ENCODE measurements around the gene AIDA.
A peak's percentile ranks its signal among the peaks of the same experiment; 100 is the strongest.

The AIDA gene

DNA sequence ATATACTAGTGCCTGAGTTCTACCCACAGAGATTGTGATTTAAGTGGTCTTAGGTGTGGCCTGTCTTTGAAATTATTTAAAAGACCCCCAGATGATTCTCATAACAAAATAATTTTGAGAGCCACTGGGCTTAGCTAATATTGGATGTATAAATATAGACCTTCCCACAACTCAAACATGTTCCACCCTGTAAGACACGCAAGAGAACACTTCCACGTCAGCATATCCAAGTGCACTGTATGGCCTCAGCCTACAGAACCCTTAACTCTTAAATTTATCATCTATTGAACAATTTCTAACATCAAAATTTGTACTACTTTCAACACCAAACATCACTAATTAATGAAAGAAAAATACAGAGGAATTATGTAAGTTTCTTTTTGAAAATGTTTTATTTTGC is 27.2 kb upstream of the AIDA start:
- H3K27me3 ChIP-seq (ENCODE audit: insufficient read depth, low read length): no peaks in the 10 kb centered on the region
- H3K36me3 ChIP-seq (ENCODE audit: insufficient read depth, low read length): peaks cover 10% of the 10 kb centered on the region
- no peak overlapping the region for H3K9ac ChIP-seq (ENCODE audit: low read depth, low read length)
- no peak overlapping the region for H3K4me3 ChIP-seq (ENCODE audit: low read length)
- 96% methylated on average over 2 of the region's 2 CpGs for WGBS
- H3K9me3 ChIP-seq (ENCODE audit: insufficient read depth, low read depth, low read length): no peaks in the 10 kb centered on the region
- H3K4me1 ChIP-seq (ENCODE audit: insufficient read depth, low read length): peaks cover 24% of the 10 kb centered on the region
- H3K27ac ChIP-seq (ENCODE audit: low read depth, low read length): no peak overlapping the region

DNA sequence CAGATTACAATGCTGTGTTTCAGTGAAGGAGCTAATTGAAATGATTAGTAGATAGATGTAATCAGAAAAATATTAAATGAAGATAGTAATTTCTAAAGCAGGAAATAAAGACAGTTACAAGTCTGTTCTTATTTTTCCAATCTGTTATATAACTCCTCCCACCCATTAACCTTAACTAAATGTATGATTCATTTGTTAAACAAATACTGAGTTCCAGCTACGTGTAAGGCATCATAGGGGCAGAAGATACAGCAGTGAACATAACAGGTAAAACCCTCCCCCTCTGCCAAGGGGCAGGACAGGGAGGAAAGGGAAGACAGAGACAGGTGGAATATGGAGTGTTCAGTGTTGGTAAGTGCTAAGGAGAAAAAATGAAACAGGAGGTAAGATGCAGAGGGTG is 24.7 kb upstream of the AIDA start, which contains the start of gene FAM177B:
TSS of gene FAM177B (plus strand) at position 231 of the 400 bp plus-strand sequence. CDS start 9,344 bp downstream, outside the sequence.
- Histone ChIP-seq H3K27ac (ENCODE audit: low read depth, low read length) (peak within 1 kb of the TSS; percentile 63), H3K9ac (ENCODE audit: low read depth, low read length) (no peak within 1 kb of the TSS), H3K4me3 (ENCODE audit: low read length) (0 out of 2 replicates have a peak within 1 kb of the TSS, but pooled peaks have one; percentile 3)

DNA sequence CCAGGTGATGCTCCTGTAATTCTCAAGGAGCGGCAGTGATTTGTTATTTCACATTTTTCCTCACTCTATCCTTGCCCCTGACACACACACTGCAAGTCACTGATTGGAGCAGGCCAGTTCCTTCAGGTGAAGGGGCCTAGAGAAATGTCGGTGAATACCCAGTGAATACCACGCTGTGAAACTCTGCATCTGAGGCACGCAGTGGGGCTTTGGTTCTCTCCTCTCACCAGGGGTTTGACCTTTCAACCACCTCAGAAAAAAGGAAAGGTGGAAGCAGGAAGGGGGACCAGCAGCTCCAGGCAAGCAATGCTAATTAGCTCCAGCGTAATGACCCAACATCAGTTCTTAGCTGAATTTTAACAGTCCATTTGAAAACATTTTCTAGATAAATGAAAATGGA is 24.2 kb upstream of the AIDA start:
- 9% methylated on average over 4 of the region's 5 CpGs for WGBS
- Histone ChIP-seq H3K36me3 (ENCODE audit: insufficient read depth, low read length) (peaks cover 36% of the 10 kb centered on the region), H3K9ac (ENCODE audit: low read depth, low read length) (no peak overlapping the region), H3K4me3 (ENCODE audit: low read length) (0 out of 2 replicates have a peak overlapping the region, but pooled peaks have one; percentile 3), H3K4me1 (ENCODE audit: insufficient read depth, low read length) (peaks cover 24% of the 10 kb centered on the region), H3K27me3 (ENCODE audit: insufficient read depth, low read length) (no peaks in the 10 kb centered on the region), H3K9me3 (ENCODE audit: insufficient read depth, low read depth, low read length) (no peaks in the 10 kb centered on the region), H3K27ac (ENCODE audit: low read depth, low read length) (peak overlapping the region; percentile 63)

More for the DNA sequence above, 24.7 kb upstream of the AIDA start, which contains the start of gene FAM177B:
- peaks cover 31% of the 10 kb centered on the region for H3K36me3 ChIP-seq (ENCODE audit: insufficient read depth, low read length)
- H3K27me3 ChIP-seq (ENCODE audit: insufficient read depth, low read length): no peaks in the 10 kb centered on the region
- no peaks in the 10 kb centered on the region for H3K9me3 ChIP-seq (ENCODE audit: insufficient read depth, low read depth, low read length)
- H3K4me1 ChIP-seq (ENCODE audit: insufficient read depth, low read length): peaks cover 24% of the 10 kb centered on the region
- 50% methylated on average over 1 of the region's 1 CpG for WGBS

DNA sequence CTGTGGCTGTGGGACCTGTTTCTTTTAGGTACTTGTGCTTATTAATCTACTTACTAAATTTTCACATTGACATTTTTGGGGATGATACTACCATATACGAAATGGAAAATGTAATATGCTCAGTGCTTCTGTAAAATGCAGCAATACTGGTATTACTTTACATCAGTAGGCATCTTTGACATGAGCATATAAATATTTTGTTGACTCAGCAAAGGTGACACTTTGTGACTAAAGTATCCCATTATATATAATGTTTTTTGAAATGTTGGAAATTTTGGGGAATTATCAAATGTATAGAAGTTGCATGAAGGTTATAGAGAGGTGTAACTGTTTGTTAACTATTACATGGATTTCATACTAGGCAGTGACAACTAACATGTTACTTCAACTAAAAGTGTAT is 22.4 kb upstream of the AIDA start:
- no peaks in the 10 kb centered on the region for H3K9me3 ChIP-seq (ENCODE audit: insufficient read depth, low read depth, low read length)
- H3K27me3 ChIP-seq (ENCODE audit: insufficient read depth, low read length): no peaks in the 10 kb centered on the region
- H3K9ac ChIP-seq (ENCODE audit: low read depth, low read length): no peak overlapping the region
- WGBS: no CpG with 5 or more reads among the region's 1 CpG
- no peak overlapping the region for H3K4me3 ChIP-seq (ENCODE audit: low read length)
- H3K27ac ChIP-seq (ENCODE audit: low read depth, low read length): no peak overlapping the region
- H3K4me1 ChIP-seq (ENCODE audit: insufficient read depth, low read length): peaks cover 24% of the 10 kb centered on the region
- peaks cover 53% of the 10 kb centered on the region for H3K36me3 ChIP-seq (ENCODE audit: insufficient read depth, low read length)

DNA sequence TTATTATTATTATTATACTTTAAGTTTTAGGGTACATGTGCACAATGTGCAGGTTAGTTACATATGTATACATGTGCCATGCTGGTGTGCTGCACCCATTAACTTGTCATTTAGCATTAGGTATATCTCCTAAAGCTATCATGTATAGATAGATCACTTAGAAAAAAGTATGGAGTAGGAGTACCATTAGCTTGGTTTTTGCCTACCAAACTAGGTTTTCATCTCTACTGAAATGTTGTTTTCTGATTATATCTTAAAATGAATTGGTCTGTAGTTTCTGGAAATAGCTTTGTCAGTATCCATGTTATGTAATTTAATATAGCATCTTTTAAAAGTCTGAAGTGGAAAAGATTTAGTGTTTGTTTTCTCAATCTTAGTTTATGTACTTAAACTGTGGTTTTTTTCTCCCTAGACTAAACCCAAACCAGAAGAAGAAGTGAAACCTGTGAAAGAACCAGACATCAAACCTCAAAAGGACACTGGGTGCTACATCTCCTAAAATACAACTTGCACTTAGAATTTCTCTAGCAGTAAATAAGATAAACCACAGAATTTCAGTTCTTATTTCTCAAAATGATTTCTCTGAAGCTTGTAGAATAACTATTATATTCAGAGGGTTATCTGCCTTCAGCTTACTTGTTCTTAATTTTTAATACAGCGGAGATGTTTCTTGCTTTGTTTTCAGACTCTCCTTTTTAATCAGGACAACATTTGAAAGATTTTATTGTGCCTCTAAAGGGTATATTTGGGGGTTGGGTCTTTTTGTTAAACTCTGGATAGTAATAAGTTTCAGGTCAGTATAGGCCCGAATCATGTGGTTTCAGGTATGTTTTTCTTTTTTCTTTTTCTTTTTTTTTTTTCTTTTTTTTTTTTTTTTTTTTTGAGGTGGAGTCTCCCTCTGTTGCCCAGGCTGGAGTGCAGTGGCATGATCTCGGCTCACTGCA is 20.2 kb upstream of the AIDA start:
- 93% methylated on average over 3 of the region's 3 CpGs for WGBS
- H3K27me3 ChIP-seq (ENCODE audit: insufficient read depth, low read length): no peaks in the 10 kb centered on the region
- H3K27ac ChIP-seq (ENCODE audit: low read depth, low read length): no peak overlapping the region
- no peaks in the 10 kb centered on the region for H3K9me3 ChIP-seq (ENCODE audit: insufficient read depth, low read depth, low read length)
- H3K4me3 ChIP-seq (ENCODE audit: low read length): no peak overlapping the region
- peaks cover 76% of the 10 kb centered on the region for H3K36me3 ChIP-seq (ENCODE audit: insufficient read depth, low read length)
- no peak overlapping the region for H3K9ac ChIP-seq (ENCODE audit: low read depth, low read length)
- peaks cover 21% of the 10 kb centered on the region for H3K4me1 ChIP-seq (ENCODE audit: insufficient read depth, low read length)

DNA sequence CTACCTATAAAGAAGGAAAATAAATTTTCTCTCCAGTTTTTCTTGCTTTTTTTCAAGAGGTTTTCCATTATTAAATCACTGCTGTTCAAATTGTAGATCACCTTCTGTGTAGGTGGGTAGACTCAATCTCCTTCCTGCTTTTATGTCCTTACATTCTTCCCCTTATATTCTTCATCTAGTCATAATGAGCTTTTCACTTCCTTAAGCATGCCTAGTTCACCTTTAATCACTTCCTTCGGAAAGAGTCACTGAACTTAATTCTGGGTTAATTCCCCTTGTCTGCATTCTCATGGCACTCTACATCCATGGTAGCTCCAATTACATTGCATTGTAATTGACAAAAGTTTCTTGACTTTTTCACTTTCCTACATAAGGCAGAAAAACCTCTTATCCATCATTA is 18.6 kb upstream of the AIDA start:
- peaks cover 92% of the 10 kb centered on the region for H3K36me3 ChIP-seq (ENCODE audit: insufficient read depth, low read length)
- 94% methylated on average over 1 of the region's 1 CpG for WGBS
- H3K9ac ChIP-seq (ENCODE audit: low read depth, low read length): no peak overlapping the region
- H3K27me3 ChIP-seq (ENCODE audit: insufficient read depth, low read length): no peaks in the 10 kb centered on the region
- H3K4me3 ChIP-seq (ENCODE audit: low read length): no peak overlapping the region
- H3K9me3 ChIP-seq (ENCODE audit: insufficient read depth, low read depth, low read length): no peaks in the 10 kb centered on the region
- no peak overlapping the region for H3K27ac ChIP-seq (ENCODE audit: low read depth, low read length)
- peaks cover 6% of the 10 kb centered on the region for H3K4me1 ChIP-seq (ENCODE audit: insufficient read depth, low read length)

DNA sequence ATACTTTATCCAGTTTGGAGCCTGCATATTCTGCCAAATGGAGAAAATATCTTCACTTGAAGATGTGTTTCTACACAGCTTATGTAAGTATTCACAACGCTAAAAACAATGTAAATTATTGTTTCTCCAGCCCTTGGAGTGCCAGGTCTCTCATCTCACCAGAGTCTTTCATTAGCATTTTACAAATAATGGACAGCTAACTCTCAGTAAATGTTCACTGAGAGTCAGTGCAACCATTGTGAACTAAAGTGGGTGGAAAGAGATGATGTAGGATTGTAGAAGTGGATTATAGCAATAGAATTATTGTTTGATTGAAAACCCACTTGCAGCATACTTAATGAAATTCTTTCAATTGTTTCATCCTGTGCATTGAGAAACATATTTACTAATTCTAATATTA is 16.5 kb upstream of the AIDA start:
- Histone ChIP-seq H3K36me3 (ENCODE audit: insufficient read depth, low read length) (peaks cover 93% of the 10 kb centered on the region), H3K4me1 (ENCODE audit: insufficient read depth, low read length) (no peaks in the 10 kb centered on the region), H3K4me3 (ENCODE audit: low read length) (no peak overlapping the region), H3K9ac (ENCODE audit: low read depth, low read length) (no peak overlapping the region), H3K27me3 (ENCODE audit: insufficient read depth, low read length) (no peaks in the 10 kb centered on the region), H3K9me3 (ENCODE audit: insufficient read depth, low read depth, low read length) (no peaks in the 10 kb centered on the region), H3K27ac (ENCODE audit: low read depth, low read length) (no peak overlapping the region)
- 95% methylated on average over 1 of the region's 1 CpG for WGBS

DNA sequence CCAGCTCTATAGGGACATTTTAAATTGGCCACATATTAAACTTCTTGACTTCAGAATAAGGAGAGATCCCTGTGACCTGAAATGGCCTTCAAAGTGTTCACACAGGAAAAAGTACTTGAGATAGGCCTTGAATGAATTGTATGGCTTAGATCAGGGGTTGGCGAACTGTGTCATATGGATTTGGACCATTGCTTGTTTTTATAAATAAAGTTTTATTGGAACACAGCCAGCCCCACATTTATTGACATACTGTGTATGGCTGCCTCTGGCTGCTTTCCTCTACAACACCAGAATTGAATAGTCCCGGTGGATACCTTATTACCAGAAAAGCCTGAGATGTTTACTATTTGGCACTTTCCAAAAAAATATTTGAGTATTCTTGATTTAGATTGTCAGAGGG is 4.1 kb upstream of the AIDA start:
- Histone ChIP-seq H3K27ac (ENCODE audit: low read depth, low read length) (no peak overlapping the region), H3K27me3 (ENCODE audit: insufficient read depth, low read length) (no peaks in the 10 kb centered on the region), H3K4me3 (ENCODE audit: low read length) (no peak overlapping the region), H3K9ac (ENCODE audit: low read depth, low read length) (no peak overlapping the region), H3K36me3 (ENCODE audit: insufficient read depth, low read length) (peaks cover 46% of the 10 kb centered on the region), H3K9me3 (ENCODE audit: insufficient read depth, low read depth, low read length) (no peaks in the 10 kb centered on the region), H3K4me1 (ENCODE audit: insufficient read depth, low read length) (no peaks in the 10 kb centered on the region)
- 97% methylated on average over 2 of the region's 2 CpGs for whole genome bisulfite sequencing

DNA sequence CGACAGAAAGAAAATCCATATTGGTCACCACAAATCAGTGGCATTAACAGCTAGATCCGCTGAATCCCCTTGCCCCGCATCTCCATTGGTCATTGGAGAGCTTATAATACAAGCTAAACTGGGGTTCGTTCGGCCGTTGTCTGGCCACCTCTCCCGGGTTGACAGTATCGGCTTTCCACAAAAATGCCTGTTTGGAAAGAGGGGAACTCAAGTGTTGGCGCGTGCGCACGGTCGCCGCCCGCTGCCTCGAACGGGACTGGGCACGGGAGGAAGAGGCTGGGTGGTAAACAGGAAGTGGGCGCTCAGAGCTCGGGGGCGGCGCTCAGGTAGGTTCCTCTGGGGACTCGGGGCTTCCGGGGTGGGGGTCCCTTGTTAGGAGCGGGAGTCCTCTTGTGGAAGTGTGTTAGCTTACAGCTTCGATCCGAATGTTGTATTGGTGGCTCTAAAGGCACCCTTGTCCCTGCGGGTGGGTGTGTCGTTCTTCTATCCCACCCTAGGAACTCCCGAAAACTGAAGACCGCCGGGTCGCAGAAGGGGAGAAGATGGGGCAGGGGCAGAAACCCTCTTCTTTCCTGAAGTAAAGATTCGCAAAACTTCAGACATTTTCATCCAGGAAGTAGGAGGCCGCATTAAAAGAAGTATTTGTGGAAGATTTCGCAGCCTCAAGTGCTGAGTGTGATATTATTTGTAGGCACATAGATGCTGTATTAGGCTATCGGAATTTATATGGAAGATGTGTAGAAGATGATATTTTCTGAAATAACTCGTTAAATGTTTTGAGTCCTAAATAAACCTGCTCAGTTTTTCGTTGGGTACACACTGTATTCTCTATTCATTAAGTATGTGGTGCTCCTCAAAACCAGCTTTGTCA is 1.0 kb upstream of the AIDA start:
- Histone ChIP-seq H3K27me3 (ENCODE audit: insufficient read depth, low read length) (no peaks in the 10 kb centered on the region), H3K36me3 (ENCODE audit: insufficient read depth, low read length) (peaks cover 19% of the 10 kb centered on the region), H3K9ac (ENCODE audit: low read depth, low read length) (peak overlapping the region; percentile 92), H3K4me1 (ENCODE audit: insufficient read depth, low read length) (peaks cover 6% of the 10 kb centered on the region; the same call in 1 of the 2 replicates), H3K4me3 (ENCODE audit: low read length) (peak overlapping the region; percentile 96), H3K9me3 (ENCODE audit: insufficient read depth, low read depth, low read length) (no peaks in the 10 kb centered on the region), H3K27ac (ENCODE audit: low read depth, low read length) (peak overlapping the region; percentile 97)
- WGBS: 2% methylated on average over 35 of the region's 39 CpGs

DNA sequence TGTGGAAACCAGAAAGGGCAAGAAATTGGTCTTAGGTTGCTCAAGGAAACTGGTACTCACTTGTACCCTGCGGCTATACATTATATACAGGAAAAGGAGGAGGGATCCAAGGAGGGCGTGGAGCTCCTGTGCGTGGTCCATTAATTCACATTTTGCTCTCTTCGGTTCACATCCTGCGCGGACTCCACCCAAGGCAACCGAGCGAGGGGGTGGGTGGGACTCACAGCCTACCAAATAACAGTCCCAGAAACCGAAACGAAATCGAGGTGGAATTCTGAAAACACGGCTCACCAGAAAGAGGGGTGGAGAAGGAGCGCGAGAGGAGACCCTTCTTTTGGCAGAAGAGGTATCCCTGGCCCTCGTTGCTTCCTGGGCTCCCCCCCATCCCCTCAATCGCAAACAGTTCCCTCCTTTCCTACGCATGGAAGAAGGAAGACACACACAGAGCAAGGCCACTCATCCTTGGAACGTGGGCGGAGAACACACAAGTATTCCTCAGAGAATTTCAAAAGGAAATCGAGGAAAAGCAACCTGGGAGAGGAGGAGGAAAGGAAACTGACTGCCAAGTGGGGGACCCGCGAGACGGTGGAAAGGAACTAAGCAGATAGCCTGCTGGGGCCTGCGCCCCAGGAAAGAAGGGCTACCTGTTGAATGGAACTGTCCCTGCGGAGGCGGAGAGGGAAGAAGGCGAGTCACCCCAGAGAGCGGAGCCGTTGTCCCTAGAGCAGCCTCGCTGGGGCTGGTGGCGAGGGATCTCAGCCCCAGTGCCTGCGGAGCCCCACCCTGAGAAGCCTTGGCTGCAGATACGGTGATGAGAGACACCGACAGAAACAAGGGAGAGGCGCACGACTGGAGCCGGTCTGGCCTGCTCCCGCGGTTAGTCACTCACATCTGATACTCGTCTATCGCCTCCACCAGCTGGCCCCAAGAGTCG is 705 bp downstream of the AIDA start:
- peak overlapping the region; percentile 87 for H3K9ac ChIP-seq (ENCODE audit: low read depth, low read length)
- H3K4me1 ChIP-seq (ENCODE audit: insufficient read depth, low read length): peaks cover 6% of the 10 kb centered on the region; the same call in 1 of the 2 replicates
- H3K4me3 ChIP-seq (ENCODE audit: low read length): peak overlapping the region; percentile 96
- under 1% methylated on average over 41 of the region's 42 CpGs for WGBS
- H3K36me3 ChIP-seq (ENCODE audit: insufficient read depth, low read length): peaks cover 9% of the 10 kb centered on the region
- H3K27me3 ChIP-seq (ENCODE audit: insufficient read depth, low read length): no peaks in the 10 kb centered on the region
- peak overlapping the region; percentile 34 for H3K27ac ChIP-seq (ENCODE audit: low read depth, low read length)
- H3K9me3 ChIP-seq (ENCODE audit: insufficient read depth, low read depth, low read length): no peaks in the 10 kb centered on the region

All from HUES64 (cell line).